Ascending aorta (tissue), 2 donors: ENCODE measurements around the gene PSPC1. TPM values are rescaled to one million over a fixed set of nuclear protein-coding genes. Genes with fewer than 3 reads are reported as not detected.

Source experiments
- DNase-seq, 2 donors: peaks; one replicate each; pipeline ENCODE4 v3.0.0-alpha.2; 2019; ENCODE audit warnings: low spot score in 2 of 2
- H3K27ac ChIP-seq, 2 donors: fragments of 200-600 bp; sonication (generic); one replicate each; pipeline ENCODE4 v1.5.1; 2016 to 2017; ENCODE audit warnings: mild to moderate bottlenecking in 1 of 2
- H3K27me3 ChIP-seq: fragments of 200-600 bp; sonication (generic); one replicate; pipeline ENCODE4 v1.5.1; 2017
- H3K36me3 ChIP-seq, 2 donors: fragments of 200-600 bp; sonication (generic); one replicate each; pipeline ENCODE4 v1.5.1; 2016
- H3K4me1 ChIP-seq, 2 donors: fragments of 200-600 bp; sonication (generic); one replicate each; pipeline ENCODE4 v1.5.1; 2016 to 2017; ENCODE audit warnings: mild to moderate bottlenecking in 1 of 2
- H3K4me3 ChIP-seq, 2 donors: fragments of 200-600 bp; sonication (generic); one replicate each; pipeline ENCODE4 v1.5.1; 2016 to 2017; ENCODE audit warnings: mild to moderate bottlenecking in 1 of 2
- H3K9me3 ChIP-seq, 2 donors: fragments of 200-600 bp; sonication (generic); one replicate each; pipeline ENCODE4 v1.5.1; 2016
- intact Hi-C: fragments of 100-400 bp; cut with DNase I; formaldehyde crosslinking; loops from one replicate; pipeline ENCODE4 v1.15.1; 2023
- total RNA-seq: library from RNA; depleted of rRNA; stranded (reverse); fragments of >200 nt; gene quantifications from one replicate; pipeline ENCODE4 v1.1.0, GENCODE V29; 2016
- TF ChIP-seq, protein P1 (sequence below), 3 experiments: fragments of 200-600 bp in 2 of 3; fragments of 450-650 bp in 1 of 3; sonication (generic) in 2 of 3; IDR thresholded peaks; one replicate each; pipeline ENCODE4 v1.5.1; 2016 to 2019; ENCODE audit warnings: antibody characterized with exemption in 3 of 3, mild to moderate bottlenecking in 1 of 3, moderate library complexity in 1 of 3

The PSPC1 gene
- total RNA-seq, 1 donor from 2014 or later: 17.0 TPM

DNA sequence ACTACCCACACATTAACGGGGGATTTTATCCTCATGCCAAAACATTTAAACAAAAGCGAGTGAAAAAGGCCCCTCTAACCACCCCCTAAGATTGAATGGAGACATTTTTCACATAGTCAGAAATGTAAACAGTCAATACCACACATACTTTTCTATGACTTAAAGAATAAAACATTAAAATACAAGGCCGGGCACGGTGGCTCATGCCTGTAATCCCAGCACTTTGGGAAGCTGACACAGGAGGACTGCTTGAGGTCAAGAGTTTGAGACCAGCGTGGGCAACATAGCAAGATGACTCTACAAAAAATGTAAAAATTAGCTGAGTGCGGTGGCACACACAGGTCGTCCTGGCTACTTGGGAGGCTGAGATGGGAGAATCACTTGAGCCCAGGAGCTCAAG, 102.0 kb downstream of the PSPC1 start:
- no peaks in the 10 kb centered on the region for H3K9me3 ChIP-seq
- TF ChIP-seq, protein P1, sequence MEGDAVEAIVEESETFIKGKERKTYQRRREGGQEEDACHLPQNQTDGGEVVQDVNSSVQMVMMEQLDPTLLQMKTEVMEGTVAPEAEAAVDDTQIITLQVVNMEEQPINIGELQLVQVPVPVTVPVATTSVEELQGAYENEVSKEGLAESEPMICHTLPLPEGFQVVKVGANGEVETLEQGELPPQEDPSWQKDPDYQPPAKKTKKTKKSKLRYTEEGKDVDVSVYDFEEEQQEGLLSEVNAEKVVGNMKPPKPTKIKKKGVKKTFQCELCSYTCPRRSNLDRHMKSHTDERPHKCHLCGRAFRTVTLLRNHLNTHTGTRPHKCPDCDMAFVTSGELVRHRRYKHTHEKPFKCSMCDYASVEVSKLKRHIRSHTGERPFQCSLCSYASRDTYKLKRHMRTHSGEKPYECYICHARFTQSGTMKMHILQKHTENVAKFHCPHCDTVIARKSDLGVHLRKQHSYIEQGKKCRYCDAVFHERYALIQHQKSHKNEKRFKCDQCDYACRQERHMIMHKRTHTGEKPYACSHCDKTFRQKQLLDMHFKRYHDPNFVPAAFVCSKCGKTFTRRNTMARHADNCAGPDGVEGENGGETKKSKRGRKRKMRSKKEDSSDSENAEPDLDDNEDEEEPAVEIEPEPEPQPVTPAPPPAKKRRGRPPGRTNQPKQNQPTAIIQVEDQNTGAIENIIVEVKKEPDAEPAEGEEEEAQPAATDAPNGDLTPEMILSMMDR (IDR thresholded peaks at IDR 0.05): no peak
- H3K27me3 ChIP-seq: no peaks in the 10 kb centered on the region
- H3K36me3 ChIP-seq: peaks cover 7 to 17% of the 10 kb centered on the region in 2 donors
- no peak overlapping the region for H3K27ac ChIP-seq
- intact Hi-C loops: no loop called here
- no peak overlapping the region for H3K4me3 ChIP-seq
- DNase-seq: no peak
- no peaks in the 10 kb centered on the region for H3K4me1 ChIP-seq

DNA sequence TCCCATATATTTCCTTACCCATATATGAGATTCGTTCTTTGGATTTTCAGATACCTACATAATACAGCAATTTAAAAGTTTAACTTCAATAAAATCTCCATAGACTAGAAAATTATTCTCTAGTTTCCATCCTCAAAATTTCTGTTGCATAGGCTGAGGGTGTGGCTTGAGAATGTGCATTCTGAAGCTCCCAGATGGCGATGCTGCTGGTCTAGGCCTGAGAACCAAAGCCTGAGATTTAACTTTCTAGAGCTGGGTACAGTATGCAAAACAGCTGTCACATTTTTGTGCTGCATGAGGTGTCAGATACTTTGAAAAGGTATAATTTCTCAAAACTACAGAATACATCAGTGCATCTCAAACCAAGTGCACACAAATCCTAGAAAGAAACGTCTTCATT, 106.6 kb downstream of the PSPC1 start:
- no peak for DNase-seq
- Histone ChIP-seq H3K9me3 (no peaks in the 10 kb centered on the region), H3K27ac (no peak overlapping the region), H3K27me3 (no peaks in the 10 kb centered on the region), H3K36me3 (peaks cover 40 to 50% of the 10 kb centered on the region in 2 donors), H3K4me1 (no peaks in the 10 kb centered on the region), H3K4me3 (no peak overlapping the region)
- TF ChIP-seq, protein P1 (IDR thresholded peaks at IDR 0.05): no peak
- intact Hi-C loops: no loop called here

DNA sequence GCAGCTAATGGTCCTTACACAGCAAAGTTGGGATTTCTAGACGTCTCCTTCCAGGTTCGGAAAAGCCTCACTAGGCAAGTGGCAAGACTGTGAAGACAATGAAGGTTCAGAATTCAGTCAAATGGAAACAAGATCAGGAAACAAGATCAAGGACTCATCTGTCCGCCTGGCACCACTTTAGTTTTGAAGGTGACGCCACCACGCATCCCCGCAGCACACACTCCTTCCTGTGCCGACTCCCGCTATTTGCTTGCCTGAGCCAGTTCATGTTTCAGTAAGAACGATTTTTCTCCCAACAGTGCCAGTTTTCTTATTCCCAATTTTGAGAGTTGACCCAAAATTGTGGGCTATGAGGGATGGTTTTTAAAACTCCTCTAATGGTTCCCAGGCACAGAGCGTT, 107.8 kb downstream of the PSPC1 start:
- H3K4me1 ChIP-seq: no peaks in the 10 kb centered on the region
- TF ChIP-seq, protein P1 (IDR thresholded peaks at IDR 0.05): no peak
- no peak overlapping the region for H3K27ac ChIP-seq
- intact Hi-C loops: no loop called here
- no peaks in the 10 kb centered on the region for H3K27me3 ChIP-seq
- no peak for DNase-seq
- H3K36me3 ChIP-seq: peaks cover 45 to 62% of the 10 kb centered on the region in 2 donors
- H3K4me3 ChIP-seq: no peak overlapping the region
- no peaks in the 10 kb centered on the region for H3K9me3 ChIP-seq

DNA sequence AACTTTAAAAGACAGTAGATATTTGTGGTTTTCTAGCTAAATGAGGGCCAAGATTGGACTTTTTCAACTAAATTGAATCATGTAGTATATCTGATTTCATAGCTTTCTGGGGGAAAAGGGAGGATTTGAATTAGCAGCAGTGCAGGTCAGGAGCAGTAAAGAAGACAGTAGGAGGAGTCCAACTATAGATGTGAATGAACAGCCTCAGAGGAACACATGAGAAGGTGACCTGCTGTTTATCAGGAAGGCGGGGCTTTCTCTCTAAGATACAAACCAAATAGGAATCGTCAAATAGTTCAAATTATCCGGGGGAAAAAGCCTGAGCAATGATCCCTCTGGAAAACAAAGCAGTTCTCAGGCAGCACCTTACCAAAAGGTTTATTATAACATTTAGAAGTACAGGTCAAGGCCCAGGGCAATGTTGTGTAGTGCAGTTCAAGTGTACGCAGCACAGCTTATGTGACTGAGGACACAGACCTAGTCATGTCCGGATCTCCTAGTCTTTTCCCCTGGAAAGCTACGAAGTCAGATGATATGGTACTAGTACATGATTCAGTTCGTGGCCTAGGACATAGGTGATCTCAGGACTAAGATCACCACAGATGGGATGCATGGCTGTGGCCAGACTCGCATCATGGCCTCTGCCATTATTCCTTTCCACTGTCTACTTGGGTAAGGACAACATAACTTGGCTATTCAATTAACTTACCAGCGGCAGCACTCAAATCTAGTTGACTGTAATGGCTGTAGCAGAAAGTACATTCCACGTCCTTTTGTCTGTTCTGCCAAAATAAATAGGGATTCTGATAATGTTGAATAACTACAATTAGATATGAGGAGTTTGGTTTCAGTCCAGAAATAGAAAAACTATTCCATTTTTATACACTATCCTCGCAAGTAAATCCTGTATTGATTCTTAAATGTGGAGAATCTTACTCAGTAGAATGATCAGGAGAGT, 109.0 kb downstream of the PSPC1 start:
- no peak overlapping the region for H3K27ac ChIP-seq
- H3K27me3 ChIP-seq: no peaks in the 10 kb centered on the region
- H3K4me1 ChIP-seq: no peaks in the 10 kb centered on the region
- DNase-seq: no peak
- H3K4me3 ChIP-seq: no peak overlapping the region
- TF ChIP-seq, protein P1 (IDR thresholded peaks at IDR 0.05): no peak
- no peaks in the 10 kb centered on the region for H3K9me3 ChIP-seq
- intact Hi-C loops: no loop called here
- peaks cover 56 to 73% of the 10 kb centered on the region in 2 donors for H3K36me3 ChIP-seq

DNA sequence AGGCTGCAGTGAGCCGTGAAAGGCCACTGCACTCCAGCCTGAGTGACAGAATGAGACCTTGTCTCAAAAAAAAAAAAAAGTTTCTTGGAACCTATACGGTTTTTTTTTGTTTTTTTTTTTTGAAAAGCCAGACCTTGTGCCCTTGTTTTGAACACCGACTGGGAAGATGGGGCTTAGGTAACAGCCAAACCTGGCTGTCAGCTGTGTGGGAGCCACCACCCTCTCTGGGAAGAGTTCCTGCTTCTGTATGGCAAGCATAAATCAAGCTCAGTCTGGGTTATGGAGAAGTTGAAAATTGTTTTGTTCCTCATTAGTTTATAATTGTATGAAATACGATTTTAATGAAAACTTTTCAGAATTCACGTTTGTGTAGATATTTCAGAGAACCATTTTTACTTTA, 109.8 kb downstream of the PSPC1 start:
- Histone ChIP-seq H3K27ac (no peak overlapping the region), H3K27me3 (no peaks in the 10 kb centered on the region), H3K4me3 (no peak overlapping the region), H3K9me3 (no peaks in the 10 kb centered on the region), H3K36me3 (peaks cover 63 to 76% of the 10 kb centered on the region in 2 donors), H3K4me1 (no peaks in the 10 kb centered on the region)
- TF ChIP-seq, protein P1 (IDR thresholded peaks at IDR 0.05): no peak
- intact Hi-C loops: no loop called here
- DNase-seq: no peak
